Glutamatergic neuron (in vitro differentiated cells): Measurements from ENCODE around the gene PPP1R8. TPM values are rescaled to one million over a fixed set of nuclear protein-coding genes. Genes with fewer than 3 reads are reported as not detected.

ENCODE experiments used
- DNase-seq: peaks from one replicate; pipeline ENCODE4 v3.0.0; 2022
- H3K27ac Mint-ChIP-seq: one replicate; pipeline ENCODE4 v1.8.0; 2020; ENCODE audit warnings: mild to moderate bottlenecking, mixed read lengths, inconsistent platforms; ENCODE audit not compliant: unreplicated experiment
- H3K27me3 Mint-ChIP-seq: one replicate; pipeline ENCODE4 v1.8.0; 2020; ENCODE audit warnings: mild to moderate bottlenecking, moderate library complexity, mixed read lengths, inconsistent platforms; ENCODE audit not compliant: unreplicated experiment
- H3K36me3 Mint-ChIP-seq: one replicate; pipeline ENCODE4 v1.8.0; 2020; ENCODE audit warnings: mild to moderate bottlenecking, mixed read lengths, inconsistent platforms; ENCODE audit not compliant: unreplicated experiment
- H3K4me1 Mint-ChIP-seq: one replicate; pipeline ENCODE4 v1.8.0; 2020; ENCODE audit warnings: mild to moderate bottlenecking, low read depth, mixed read lengths, inconsistent platforms; ENCODE audit not compliant: unreplicated experiment
- H3K4me3 Mint-ChIP-seq: one replicate; pipeline ENCODE4 v1.8.0; 2020; ENCODE audit warnings: mild to moderate bottlenecking, mixed read lengths, inconsistent platforms; ENCODE audit not compliant: unreplicated experiment
- H3K9me3 Mint-ChIP-seq: one replicate; pipeline ENCODE4 v1.8.0; 2020; ENCODE audit warnings: mild to moderate bottlenecking, moderate library complexity, mixed read lengths, inconsistent platforms; ENCODE audit not compliant: unreplicated experiment
- total RNA-seq: library from RNA; stranded (reverse); fragmentation: NEBNext Ultra II Directional; extraction: Animal tissue kit (Norgen Biotek cat#: 25700); gene quantifications from one replicate; pipeline ENCODE4 v1.2.1, GENCODE V29; 2021; ENCODE audit not compliant: unreplicated experiment
- TF ChIP-seq, protein P1 (sequence below): fragments of 200-600 bp; sonication (generic); IDR thresholded peaks from one replicate; pipeline ENCODE4 v1.5.0; 2021; ENCODE audit not compliant: partially characterized antibody, unreplicated experiment

Gene PPP1R8
- total RNA-seq, 1 donor from 2014 or later = 60.2 TPM

DNA sequence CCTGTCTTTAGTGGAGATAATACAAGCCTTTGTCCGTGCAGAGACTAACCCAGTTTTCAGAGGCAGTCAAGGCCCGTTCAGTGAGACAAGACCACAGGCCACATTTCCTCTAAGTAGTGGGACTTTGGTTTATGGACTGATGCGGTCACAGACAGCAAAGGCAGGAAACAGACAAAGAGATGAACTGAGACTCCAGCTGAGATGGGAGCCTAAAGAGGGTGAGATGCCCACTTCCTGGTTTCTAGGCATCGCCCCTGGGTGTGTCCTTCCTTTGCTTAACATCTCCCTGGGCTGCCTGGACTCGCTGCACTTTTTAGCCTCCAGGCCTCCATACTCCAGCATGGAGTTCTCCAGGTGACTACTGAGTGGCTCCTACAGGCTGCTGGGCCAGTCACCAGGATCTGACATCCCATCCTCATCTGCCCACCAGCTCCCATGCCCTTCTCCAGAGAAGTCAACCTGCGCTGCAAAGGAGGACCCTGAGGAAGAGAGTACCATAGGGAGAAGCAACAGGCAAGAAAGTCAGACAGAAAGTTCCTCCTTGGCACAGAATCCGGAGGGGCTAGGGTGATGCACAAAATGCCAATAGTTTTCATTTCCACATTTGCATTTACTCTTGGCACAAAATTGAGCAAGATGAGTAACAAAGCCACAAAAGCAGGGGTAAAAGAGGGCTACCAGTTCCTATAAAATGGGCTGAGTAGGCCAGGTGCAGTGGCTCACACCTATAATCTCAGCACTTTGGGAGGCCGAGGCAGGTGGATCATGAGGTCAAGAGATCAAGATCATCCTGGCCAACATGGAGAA, 56.8 kb downstream of the PPP1R8 start:
- peaks cover 2% of the 10 kb centered on the region for H3K27me3 Mint-ChIP-seq
- DNase-seq = no peak
- TF ChIP-seq, protein P1, sequence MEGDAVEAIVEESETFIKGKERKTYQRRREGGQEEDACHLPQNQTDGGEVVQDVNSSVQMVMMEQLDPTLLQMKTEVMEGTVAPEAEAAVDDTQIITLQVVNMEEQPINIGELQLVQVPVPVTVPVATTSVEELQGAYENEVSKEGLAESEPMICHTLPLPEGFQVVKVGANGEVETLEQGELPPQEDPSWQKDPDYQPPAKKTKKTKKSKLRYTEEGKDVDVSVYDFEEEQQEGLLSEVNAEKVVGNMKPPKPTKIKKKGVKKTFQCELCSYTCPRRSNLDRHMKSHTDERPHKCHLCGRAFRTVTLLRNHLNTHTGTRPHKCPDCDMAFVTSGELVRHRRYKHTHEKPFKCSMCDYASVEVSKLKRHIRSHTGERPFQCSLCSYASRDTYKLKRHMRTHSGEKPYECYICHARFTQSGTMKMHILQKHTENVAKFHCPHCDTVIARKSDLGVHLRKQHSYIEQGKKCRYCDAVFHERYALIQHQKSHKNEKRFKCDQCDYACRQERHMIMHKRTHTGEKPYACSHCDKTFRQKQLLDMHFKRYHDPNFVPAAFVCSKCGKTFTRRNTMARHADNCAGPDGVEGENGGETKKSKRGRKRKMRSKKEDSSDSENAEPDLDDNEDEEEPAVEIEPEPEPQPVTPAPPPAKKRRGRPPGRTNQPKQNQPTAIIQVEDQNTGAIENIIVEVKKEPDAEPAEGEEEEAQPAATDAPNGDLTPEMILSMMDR = no peak
- H3K4me3 Mint-ChIP-seq = no peak overlapping the region
- no peaks in the 10 kb centered on the region for H3K9me3 Mint-ChIP-seq
- H3K36me3 Mint-ChIP-seq = no peaks in the 10 kb centered on the region
- no peak overlapping the region for H3K27ac Mint-ChIP-seq
- H3K4me1 Mint-ChIP-seq = no peaks in the 10 kb centered on the region

DNA sequence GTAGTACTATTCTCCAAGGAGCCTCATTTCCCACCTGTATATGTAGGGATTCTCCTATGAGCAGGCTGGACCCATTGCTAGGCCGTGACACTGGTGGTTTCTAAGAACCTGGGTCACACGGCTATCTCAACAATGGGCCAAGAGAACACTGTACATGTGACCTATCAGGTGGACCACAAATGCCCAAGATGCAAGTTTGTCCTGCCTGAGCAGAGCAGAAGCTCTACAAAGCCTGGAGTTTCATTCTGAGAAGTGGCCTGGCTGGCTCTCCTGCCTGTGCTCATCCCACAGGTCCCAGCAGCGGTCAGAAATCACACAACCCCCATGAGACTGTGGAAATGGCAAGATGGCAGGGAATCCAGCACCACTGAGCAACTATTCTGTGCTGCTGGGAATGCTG, 58.9 kb downstream of the PPP1R8 start:
- DNase-seq = no peak
- no peaks in the 10 kb centered on the region for H3K4me1 Mint-ChIP-seq
- TF ChIP-seq, protein P1 = no peak
- no peak overlapping the region for H3K27ac Mint-ChIP-seq
- H3K4me3 Mint-ChIP-seq = no peak overlapping the region
- no peaks in the 10 kb centered on the region for H3K27me3 Mint-ChIP-seq
- H3K36me3 Mint-ChIP-seq = no peaks in the 10 kb centered on the region
- H3K9me3 Mint-ChIP-seq = no peaks in the 10 kb centered on the region

DNA sequence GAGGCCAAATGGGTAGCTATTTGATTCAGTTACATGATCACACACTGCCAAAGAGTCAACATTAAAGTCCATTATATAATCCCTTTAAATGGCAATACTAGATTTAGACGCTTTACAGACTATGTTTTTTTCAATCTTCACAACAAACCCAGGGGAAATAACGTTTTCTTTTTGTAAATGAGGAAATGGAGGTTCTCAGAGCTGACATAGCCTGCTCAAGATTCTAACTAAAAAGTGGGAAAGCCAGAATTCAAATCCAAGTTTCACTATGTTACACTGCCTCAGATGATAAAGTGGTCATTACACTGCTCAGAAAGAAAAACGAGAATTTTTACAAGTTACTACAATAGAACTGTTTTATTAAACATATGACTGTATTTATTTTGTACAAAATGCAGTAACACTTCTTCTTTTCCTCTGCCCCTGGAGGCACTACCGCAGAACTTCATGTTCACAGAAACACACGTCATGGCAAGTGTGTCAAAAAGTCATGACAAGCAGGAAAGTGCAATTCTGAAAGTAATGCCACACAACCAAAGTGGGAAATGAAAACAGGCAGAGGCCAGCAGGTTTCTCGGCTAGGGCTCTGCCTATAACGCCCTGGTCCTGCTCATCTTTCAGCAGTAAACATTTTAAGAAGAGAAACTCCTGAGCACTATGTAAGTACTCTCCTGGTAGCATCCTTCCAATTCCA, 60.8 kb downstream of the PPP1R8 start:
- no peak overlapping the region for H3K4me3 Mint-ChIP-seq
- no peaks in the 10 kb centered on the region for H3K9me3 Mint-ChIP-seq
- H3K27me3 Mint-ChIP-seq = no peaks in the 10 kb centered on the region
- TF ChIP-seq, protein P1 = no peak
- H3K27ac Mint-ChIP-seq = no peak overlapping the region
- no peaks in the 10 kb centered on the region for H3K36me3 Mint-ChIP-seq
- DNase-seq = no peak
- H3K4me1 Mint-ChIP-seq = no peaks in the 10 kb centered on the region

DNA sequence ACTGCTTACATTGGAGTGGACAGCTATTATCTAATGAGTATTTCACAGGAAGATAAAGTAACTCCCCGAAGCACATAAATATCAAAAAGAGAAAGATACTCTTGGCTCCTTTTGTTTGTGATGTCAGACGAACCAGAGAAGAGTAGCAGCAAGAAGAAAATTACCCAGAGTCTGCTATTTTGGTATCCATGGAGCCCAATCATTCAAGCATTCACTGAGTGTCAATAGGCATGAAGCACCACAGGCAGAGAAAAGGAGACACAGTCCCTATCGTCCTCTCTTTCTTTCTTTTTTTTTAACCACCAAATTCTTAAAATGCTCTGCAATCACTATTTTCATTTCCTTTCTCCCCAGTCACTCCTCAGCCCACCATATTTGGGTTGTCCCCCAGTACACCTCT, 63.9 kb downstream of the PPP1R8 start:
- H3K9me3 Mint-ChIP-seq = no peaks in the 10 kb centered on the region
- H3K27ac Mint-ChIP-seq = no peak overlapping the region
- H3K36me3 Mint-ChIP-seq = no peaks in the 10 kb centered on the region
- TF ChIP-seq, protein P1 = no peak
- no peaks in the 10 kb centered on the region for H3K27me3 Mint-ChIP-seq
- H3K4me1 Mint-ChIP-seq = no peaks in the 10 kb centered on the region
- H3K4me3 Mint-ChIP-seq = no peak overlapping the region
- DNase-seq = no peak

Other genes starting within 250 kb of the PPP1R8 start
- gene AHDC1, start 226.6 kb upstream of the PPP1R8 start, total RNA-seq = 131 TPM
- not detected for gene FGR, start 195.6 kb upstream of the PPP1R8 start, total RNA-seq
- gene IFI6, start 158.6 kb upstream of the PPP1R8 start, total RNA-seq = 1.4 TPM
- 9.1 TPM for gene FAM76A, start 104.8 kb upstream of the PPP1R8 start, total RNA-seq
- 47.7 TPM for gene STX12, start 57.6 kb upstream of the PPP1R8 start, total RNA-seq
- gene THEMIS2, start 41.8 kb downstream of the PPP1R8 start, total RNA-seq = 4.6 TPM
- 22.6 TPM for gene RPA2, start 83.8 kb downstream of the PPP1R8 start, total RNA-seq
- not detected for gene SMPDL3B, start 104.2 kb downstream of the PPP1R8 start, total RNA-seq
- 14.2 TPM for gene XKR8, start 129.2 kb downstream of the PPP1R8 start, total RNA-seq